Myocyte (in vitro differentiated cells): ENCODE results near the gene CDYL. TPM values are rescaled to one million over a fixed set of nuclear protein-coding genes. Genes with fewer than 3 reads are reported as not detected.
"Not testable (repeated sequence)": the region's sequence is repeated elsewhere in the genome, so short reads cannot be mapped to it uniquely, and the experiment has no call there.

Experiments
- DNase-seq: peaks from one replicate; pipeline ENCODE4 v3.0.0-alpha.2; 2012; ENCODE audit warnings: low read depth
- total RNA-seq: library from RNA; depleted of rRNA; stranded (reverse); fragments of >200 nt; gene quantifications from 2 replicates; pipeline ENCODE4 v1.2.3, GENCODE V29; 2014

CDYL gene
- total RNA-seq, 1 donor from 2014 or later = 23.6 TPM

DNA sequence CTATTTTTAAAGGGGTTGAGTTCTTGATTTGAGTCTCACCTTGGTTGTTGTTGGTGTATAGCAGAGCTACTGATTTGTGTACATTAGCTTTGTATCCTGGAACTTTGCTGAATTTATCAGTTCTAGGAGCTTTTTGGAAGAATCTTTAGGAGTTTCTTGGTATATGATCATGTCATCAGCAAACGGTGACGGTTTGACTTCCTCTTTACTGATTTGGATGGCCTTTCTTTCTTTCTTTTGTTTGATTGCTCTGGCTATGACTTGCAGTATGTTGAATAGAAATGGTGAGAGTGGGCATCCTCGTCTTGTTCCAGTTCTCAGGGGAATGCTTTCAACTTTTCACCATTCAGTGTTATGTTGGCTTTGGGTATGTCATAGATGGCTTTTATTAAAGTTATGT, 64.0 kb downstream of the CDYL start:
- DNase-seq = no peak

DNA sequence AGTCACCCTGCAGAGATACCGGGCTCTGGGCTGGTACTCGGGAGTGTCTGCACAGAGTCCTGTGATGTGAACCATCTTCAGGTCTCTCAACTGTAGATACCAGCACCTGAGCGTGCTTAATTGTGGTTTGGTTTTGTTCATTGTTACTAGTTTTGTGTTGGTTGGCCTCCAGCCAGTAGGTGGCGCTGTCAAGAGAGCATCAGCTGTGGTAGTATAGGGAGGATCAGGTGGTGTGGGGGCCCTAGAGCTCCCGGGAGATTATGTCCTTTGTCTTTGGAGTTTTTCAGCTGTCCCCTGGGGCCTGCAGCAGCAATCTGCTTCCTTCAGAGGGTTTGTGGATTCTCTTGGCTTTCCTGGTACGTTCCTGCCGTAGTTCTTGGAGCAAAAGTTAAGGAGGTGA, 67.9 kb downstream of the CDYL start:
- DNase-seq = no peak

DNA sequence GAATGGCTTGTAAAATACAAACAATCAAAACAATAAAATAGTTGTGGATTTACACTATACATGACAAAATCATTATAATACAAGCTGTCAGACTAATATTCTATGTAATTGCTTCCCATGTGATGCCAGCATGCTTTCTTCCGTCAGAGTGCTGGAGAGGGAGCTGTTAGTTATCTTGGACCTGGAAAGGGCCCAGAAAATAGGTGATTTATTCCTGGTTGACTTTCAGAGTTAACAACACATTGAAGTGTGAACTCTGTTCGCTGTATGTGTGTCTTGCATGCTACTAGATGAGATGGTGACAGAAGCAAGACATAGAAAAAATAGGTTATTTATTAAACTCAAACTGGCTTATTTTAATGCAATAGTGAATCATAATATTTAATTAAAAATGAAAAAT, 70.2 kb downstream of the CDYL start:
- no peak for DNase-seq

DNA sequence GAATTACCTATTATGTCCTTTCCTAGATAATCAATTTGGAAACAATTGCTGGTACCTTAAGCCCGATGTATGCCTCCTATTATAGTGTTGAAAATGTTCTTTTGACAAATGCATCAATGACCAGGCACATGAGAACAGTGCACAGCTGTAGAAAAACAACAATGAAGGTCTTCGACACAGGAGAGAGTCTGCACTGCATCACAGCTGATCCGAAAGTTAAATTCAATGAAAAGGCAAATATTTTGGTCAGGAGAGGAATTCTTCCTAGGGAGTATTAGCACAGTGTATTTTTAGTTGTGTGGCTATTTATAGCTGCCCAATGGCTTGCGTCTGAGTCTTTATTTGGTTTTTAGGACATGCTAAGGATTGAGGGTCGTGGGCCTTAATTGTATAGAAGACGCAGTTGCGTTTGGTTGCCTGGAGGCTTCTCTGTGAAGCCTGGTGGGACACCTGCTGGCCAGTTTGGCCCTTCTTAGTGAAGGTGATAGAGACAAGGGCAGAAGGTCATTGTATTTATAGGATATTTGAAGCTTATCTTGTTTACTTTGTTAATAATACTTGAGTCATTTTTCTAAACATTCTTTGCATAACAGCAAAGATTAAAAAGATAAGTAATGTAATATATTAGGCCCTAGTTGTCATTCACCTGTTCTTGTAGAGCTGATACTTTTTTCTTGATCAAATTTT, 72.3 kb downstream of the CDYL start:
- peak; percentile 9 for DNase-seq

DNA sequence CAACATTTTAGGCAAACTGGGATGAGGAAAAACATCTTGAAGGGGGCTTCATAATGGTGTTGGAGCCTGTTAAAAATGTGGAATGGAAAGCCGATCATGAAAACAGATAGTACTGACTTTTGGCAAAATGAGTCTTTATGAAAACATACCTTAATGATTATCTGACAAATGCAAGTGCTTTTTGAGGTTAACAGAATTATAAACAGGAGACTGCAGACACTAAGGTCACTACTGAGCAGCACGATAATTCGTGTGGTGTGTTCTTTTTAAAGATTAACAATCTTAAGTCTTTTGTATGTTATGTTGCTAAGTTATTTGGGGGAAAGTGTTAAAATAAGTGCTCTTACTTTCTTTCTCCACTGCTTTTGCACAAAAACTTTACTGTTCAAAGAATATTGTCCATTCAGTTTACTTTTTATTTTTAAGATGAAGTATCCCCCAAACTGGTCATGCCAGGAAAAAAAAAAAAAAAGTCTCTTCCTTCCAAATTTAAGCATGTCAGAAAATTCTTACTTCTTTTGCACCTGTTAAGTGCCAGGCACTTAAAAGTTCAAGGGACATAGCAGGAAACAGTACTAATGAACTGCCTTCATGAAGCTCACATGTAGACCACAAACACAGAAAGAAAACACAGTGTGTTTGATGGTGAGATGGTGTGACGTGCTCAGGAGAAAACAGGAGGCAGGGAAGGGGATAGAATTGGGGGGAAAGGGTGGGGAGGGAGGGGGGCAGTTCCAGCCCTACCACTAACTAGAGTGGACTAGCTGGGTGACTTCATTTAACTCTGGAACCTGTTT, 73.2 kb downstream of the CDYL start:
- no peak for DNase-seq

DNA sequence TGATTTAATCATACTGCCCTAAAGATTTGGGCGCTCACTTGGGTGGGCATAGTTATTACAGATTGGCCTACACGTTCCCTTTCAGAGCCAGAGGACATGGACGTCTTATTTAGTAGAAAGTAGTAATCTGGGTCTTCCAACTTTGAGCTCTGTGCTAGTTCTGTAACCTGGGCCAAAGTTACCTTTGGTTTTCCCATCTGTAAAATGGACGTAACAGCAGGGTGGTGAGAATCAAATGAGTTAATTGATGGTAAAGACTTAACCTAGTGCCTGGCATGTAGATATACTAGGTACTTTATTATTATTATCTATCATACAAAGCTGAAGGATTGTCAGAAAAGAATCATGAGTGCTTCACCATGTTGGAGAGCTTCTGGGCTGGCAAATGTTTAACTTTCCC, 74.8 kb downstream of the CDYL start:
- DNase-seq = no peak

DNA sequence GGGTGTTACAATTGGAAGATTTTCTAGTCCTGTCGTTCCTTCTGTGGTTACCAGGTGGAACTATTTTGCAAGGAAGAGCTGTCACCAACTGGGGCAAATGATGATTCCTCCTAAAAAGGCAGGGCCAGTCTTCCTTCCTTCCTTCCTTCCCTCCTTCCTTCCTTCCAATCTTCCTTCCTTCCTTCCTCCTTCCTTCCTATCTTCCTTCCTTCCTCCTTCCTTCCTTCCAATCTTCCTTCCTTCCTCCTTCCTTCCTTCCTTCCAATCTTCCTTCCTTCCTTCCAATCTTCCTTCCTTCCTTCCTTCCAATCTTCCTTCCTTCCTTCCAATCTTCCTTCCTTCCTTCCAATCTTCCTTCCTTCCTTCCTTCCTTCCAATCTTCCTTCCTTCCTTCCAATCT, 76.0 kb downstream of the CDYL start:
- DNase-seq = not testable (repeated sequence)

DNA sequence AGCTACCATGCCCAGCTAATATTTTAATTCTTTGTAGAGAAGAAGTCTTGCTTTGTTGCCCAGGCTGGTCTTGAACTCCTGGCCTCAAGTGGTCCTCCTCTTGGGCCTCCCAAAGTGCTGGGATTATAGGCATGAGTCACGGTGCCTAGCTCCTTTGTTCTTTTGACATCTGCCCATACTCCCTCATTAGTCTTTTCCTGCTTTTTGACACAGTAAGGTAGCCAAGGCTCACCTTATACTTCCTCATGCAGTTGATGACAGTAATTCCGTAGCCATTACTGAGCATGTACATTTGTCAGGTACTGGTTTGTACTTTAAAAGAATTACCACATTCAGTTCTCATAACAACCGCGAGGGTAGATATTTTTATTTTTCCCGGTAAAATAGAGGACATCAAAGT, 76.7 kb downstream of the CDYL start:
- DNase-seq = no peak

DNA sequence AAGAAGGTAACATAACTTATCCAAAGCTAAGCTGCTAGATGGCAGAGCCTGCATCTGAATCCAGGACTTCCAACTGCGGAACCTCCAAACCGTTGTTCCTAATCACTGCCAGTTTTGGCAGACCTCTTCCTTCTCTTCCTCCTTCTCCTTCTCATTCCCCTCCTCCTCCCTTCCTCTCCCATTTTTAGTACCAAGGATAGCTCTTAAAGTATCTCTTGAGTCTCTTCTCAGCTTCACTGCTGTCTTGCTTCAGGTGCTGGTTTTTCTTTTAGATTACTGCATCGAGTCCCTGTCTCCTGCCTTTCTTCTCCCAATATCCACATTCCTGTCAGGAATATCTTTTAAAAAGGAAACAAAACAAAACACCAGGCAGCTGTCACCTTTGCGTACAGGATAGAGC, 77.1 kb downstream of the CDYL start:
- DNase-seq = peak; percentile 21

DNA sequence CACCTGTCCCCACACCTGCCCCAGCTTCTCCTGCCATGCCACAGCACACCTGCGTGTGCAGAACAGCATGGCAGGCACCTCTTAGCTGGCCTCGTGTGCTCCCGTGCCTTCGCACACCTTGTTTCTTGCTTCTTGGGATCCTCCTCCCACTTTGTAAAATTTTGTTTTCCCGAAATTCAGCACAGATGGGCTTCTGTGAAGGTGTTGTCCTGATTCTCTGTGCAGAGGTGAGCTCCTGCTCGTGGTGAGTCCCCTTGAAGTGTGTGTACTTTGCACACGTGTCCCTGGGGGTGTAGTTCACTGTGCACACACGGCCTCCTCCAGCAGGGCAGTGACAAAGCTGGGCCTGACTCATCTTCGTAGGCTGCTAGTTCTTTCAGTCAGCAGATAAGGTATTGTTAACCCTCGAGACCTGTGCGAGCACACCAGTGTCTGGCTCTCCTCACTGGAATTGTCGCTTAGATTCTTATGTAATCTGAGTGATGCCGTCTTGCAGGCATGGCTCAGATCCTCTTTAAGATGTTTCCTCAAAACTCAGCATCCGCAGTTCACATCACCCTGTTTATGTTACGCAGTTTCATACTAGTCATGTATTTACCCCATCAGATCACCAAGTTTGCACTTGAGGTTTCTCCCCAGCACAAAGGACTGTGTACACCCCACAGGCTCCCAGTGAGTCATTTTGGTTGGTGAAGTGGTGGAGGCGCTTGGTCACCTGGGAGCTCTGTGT, 77.7 kb downstream of the CDYL start:
- DNase-seq = no peak

DNA sequence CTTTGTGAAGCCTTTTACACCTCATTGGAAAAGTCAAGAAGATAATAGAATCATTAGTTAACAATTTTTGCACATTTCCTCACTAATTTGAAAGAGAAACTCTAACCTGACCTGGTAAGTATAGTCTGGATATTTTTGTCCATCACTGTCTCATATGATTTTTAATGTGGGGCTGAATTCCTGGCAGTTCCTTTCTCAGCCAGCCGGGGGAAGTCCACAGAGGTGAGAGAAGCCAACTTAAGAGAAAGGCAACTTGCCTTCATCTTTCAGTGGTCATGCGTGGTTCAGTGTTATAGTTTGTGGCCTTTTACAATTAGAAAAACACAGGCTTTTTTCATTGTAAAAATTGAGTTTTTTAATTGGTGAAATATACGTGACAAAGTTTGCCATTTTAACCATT, 80.6 kb downstream of the CDYL start:
- no peak for DNase-seq

DNA sequence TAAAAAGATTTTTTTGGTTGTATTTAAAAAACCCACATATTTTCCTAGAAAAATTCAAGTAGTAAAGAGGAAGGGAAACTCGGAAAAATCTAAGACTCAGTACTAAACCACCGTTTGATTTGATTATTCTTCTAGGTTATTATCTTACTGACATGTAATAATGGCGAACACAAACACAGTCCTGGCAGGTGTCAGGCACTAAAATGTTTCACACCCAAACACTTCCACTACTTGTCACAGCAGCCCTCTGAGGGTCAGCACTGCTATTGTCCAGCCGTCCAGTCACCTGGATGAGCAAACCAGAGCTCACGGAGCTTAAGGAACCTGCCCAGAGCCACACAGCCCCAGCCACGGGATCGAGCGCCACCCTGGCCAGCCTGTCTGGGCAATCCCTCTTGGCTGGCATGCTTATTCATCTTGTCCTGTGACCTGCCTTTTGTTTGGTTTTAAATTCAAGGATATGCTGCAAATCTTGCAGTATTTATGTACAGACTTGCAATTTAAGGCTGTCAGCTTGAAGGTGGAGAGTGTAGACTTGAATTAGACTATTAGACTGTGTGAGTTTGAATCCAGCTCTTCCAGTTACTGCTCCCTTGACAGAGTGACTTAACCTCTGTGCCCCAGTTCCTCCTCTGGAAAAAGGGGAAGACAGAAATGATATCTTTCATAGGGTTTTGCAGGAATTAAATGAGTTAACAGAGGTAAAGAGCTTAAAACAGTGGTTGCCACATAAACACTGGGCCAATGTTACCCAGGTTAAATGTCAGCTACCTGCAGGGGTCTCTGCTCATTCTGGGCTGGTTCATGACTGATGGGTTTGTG, 82.2 kb downstream of the CDYL start:
- DNase-seq = no peak

DNA sequence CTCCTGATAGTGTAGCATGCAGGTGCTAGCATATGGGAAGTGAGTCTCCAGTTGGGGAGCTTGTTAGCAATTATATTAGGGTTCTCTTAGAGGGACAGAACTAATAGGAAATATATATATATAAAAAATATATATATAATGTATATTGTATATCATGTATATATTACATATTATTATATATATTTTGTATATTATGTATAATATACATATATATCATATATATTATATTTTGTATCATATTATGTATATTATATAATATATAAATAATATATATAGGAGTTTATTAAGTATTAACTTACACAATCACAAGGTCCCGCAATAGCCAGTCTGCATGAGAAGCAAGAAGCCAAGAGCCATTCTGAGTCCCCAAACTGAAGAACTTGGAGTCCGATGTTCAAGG, 84.2 kb downstream of the CDYL start:
- DNase-seq = no peak

DNA sequence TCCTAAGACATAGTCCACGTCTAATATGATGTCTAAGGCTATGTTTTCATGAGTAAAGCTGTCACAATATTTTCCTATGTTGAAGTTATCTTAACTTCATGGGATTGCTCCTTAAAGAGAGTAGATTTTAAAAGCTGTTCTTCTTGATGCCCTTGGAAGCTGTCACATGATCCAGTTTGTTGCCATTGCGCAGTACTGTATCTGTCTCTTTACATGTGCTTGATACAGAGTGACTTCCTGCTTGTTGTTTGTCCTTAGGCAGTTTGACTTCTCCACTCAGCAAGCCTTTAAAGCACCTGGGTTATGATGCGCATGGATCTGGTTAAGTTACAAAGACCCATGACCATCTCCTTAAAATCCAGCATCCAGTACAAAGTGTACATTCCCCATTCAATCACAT, 85.4 kb downstream of the CDYL start:
- DNase-seq = no peak

DNA sequence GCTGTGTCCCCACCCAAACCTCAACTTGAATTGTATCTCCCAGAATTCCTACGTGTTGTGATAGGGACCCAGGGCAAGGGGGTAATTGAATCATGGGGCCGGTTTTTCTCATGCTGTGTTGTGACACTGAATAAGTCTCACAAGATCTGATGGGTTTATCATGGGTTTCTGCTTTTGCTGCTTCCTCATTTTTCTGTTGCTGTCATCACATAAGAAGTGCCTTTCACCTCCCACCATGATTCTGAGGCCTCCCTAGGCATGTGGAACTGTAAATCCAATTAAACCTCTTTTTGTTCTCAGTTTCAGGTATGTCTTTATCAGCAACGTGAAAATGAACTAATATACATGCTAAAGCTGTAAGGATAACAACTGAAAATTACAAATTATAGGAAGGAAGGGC, 88.3 kb downstream of the CDYL start:
- DNase-seq = no peak

DNA sequence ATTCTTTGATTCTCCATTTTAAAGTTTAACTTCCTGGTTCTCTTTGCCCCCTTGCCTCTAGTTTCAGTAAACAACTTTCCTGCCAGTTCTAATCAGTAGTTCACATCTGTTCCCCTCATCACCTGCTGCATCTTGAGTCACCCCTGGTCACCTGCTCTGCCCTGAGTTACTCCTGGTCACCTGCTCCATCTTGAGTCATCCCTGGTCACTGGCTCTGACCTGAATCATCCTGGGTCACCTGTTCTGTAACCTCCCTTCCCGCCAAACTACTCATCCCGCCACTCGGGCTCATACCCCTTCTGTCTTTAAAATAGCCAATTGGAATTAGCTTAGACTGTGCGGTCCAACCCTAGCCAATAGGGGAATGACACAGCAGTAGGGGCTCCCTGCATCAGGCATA, 88.8 kb downstream of the CDYL start:
- peak; percentile 56 for DNase-seq

DNA sequence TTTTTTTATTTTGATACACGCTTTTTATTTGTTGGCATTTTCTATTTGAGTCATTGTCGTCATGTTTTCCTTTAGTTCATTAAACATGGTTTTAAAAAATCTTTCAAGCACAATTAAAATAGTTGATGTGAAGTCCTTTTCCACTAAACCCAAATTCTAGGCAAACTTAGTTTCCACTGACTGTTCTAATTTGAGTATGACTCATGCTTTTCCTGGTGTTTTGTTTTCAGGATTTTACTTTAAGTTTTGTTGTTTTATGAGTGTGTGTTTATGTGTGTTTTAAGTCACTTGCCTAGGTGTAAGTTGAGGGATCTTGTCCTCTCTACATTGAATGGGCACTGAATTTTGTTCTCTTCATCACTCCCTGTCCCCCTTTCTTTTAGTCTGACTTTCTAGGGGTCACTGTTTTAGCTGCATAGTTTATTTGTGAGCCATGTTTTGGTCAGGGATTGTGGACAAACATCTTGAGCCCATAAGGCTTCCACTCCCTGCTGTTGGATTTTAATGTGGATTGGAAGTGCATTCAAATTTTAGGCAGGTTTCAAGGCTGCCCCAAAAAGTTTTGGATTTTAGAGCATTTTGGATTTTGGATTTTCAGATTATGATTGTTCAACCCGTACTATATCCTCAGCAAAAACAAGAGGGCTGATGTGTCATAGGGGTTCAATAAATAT, 94.8 kb downstream of the CDYL start:
- DNase-seq = no peak

DNA sequence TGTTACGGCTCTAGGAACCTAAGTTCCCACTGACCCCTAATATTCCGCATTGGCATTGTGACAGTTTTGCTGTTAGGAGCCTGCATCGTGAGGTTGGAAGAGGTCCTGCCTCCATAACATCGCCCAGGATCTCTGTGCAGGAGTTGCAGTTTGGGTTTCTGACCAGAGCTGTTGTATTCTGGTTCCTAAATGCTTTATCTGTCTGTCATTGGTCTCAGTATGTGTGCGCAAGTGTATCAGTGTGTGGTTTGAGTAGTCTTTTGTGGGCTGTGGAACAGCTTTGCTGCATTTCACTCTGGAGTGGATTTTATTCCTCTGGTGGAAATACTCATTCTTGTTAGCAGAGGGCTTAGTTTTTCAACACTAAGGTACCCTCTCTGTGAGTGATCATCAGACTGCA, 95.6 kb downstream of the CDYL start:
- no peak for DNase-seq

DNA sequence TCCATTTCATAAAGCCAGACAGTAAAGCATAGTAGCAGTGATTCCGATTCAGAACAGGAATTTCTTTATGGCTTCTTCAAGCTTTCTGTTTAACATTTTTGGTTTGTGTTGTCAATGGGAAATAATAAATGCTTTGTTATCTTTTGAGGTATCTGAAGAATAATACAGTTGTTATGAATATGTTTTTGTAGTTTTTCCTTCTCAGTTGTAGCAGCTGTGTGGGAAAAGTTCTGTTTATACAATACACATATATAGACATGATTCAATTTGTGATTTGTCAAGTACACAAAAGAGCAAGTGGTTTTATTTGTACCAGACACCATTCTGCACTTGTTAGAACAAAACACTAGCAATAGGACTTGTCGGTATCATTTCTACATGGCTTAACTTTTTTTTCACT, 96.6 kb downstream of the CDYL start:
- no peak for DNase-seq

DNA sequence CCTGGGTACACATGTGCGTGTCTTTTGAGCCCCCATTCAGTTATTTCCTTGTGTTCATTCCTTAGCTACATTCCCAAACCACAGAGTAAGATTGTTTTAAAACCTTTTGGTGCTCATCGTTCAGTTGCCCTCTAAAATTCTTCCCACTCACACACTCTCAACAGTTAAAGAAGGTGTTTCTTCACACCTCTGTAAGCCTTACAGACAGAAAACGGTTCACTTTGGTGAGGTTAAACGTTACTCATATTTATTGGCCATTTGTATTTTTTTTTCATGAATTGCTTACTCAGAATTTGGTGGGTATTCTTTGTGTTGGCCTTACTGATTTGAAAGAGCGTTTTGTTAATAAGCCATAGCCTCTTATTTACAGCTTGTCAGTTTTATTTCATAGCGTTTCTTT, 97.7 kb downstream of the CDYL start:
- no peak for DNase-seq

DNA sequence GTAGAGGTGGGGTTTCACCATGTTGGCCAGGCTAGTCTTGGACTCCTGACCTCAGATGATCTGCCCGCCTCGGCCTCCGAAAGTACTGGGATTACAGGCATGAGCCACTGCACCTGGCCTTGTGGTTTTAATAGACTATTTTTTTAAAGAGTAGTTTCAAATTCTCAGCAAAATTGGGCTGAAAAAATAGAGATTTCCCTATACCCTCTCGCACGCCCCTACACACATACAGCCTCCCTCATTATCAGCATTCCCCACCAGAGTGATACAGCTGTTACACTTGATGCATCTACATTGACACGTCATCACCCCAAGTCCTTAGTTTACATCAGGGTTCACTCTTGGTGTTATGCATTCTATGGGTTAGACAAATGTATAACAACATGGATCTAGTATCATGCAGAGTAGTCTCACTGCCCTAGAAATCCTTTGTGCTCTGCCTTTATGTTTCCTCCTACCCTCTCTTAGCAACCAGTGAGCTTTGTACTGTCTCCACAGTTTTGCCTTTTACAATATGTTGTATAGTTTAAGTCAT, 103.6 kb downstream of the CDYL start:
- DNase-seq = no peak
